ENCODE measurements around the gene STK24. TPM values are rescaled to one million over a fixed set of nuclear protein-coding genes. Genes with fewer than 3 reads are reported as not detected.

STK24 gene
- polyA plus RNA-seq, 2 of the 4 experiments (the other 2 are of a cell fraction) = 46.1 to 55.6 TPM

DNA sequence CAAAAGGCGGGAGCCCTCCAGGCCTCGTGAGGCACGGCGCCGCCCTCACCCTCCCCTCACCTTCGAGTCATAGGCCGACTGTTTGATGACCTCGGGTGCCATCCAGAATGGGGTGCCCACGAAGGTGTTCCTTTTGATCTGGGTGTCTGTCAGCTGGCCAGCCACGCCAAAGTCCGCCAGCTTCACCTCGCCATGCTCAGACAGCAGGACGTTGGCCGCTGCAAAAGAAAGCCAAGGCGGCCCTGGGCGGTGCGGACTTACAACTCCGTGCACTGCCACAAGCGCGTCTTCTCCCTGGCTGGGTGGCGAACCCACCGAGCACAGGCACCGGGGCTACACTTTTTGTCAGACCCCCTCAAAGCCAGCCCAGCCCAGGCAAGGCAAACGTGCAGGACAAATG, 102.1 kb downstream of the STK24 start:
- no peak overlapping the region for H3K27ac ChIP-seq
- H3K4me1 ChIP-seq = peaks cover 10% of the 10 kb centered on the region; the same call in 2 of the 3 replicates
- TF ChIP-seq POLR2AphosphoS2 (conservative IDR thresholded peaks at IDR 0.05; ENCODE audit: low read length) = no peak
- TF ChIP-seq GATA3 (IDR thresholded peaks at IDR 0.05; ENCODE audit: borderline replicate concordance) = no peak
- TF ChIP-seq, protein P1, sequence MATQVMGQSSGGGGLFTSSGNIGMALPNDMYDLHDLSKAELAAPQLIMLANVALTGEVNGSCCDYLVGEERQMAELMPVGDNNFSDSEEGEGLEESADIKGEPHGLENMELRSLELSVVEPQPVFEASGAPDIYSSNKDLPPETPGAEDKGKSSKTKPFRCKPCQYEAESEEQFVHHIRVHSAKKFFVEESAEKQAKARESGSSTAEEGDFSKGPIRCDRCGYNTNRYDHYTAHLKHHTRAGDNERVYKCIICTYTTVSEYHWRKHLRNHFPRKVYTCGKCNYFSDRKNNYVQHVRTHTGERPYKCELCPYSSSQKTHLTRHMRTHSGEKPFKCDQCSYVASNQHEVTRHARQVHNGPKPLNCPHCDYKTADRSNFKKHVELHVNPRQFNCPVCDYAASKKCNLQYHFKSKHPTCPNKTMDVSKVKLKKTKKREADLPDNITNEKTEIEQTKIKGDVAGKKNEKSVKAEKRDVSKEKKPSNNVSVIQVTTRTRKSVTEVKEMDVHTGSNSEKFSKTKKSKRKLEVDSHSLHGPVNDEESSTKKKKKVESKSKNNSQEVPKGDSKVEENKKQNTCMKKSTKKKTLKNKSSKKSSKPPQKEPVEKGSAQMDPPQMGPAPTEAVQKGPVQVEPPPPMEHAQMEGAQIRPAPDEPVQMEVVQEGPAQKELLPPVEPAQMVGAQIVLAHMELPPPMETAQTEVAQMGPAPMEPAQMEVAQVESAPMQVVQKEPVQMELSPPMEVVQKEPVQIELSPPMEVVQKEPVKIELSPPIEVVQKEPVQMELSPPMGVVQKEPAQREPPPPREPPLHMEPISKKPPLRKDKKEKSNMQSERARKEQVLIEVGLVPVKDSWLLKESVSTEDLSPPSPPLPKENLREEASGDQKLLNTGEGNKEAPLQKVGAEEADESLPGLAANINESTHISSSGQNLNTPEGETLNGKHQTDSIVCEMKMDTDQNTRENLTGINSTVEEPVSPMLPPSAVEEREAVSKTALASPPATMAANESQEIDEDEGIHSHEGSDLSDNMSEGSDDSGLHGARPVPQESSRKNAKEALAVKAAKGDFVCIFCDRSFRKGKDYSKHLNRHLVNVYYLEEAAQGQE (IDR thresholded peaks at IDR 0.05) = no peak
- no peak for TF ChIP-seq EHF (CRISPR knock-in tag; IDR thresholded peaks at IDR 0.05)
- no peak for ATAC-seq
- no peak overlapping the region for H3K4me3 ChIP-seq
- 85% methylated on average over 21 of the region's 24 CpGs for WGBS (ENCODE audit: missing lambda C conversion rate)
- no peak for FAIRE-seq
- no peaks in the 10 kb centered on the region for H3K9me3 ChIP-seq
- H3K4me2 ChIP-seq = no peak overlapping the region
- DNase-seq (ENCODE audit: low read depth in 1 of 2, low spot score in 1 of 2) = no peak
- ChIA-PET POLR2A (no interaction called here), CTCF (interaction anchor here (1.5 kb wide), 1 partner anchor 29 kb away, joined by 6 read pairs; no protein-coding TSS in a partner anchor)

- DNase-seq (ENCODE audit: low read depth in 1 of 2, low spot score in 1 of 2) (no peak), FAIRE-seq (no peak), ATAC-seq (no peak)
- no peak overlapping the region for H3K4me3 ChIP-seq
- ChIA-PET CTCF (interaction anchor here (1.5 kb wide), 1 partner anchor 29 kb away, joined by 6 read pairs; no protein-coding TSS in a partner anchor), POLR2A (no interaction called here)
- H3K4me2 ChIP-seq = no peak overlapping the region
- 96% methylated on average over 7 of the region's 10 CpGs for WGBS (ENCODE audit: missing lambda C conversion rate)
- H3K27ac ChIP-seq = no peak overlapping the region
- no peaks in the 10 kb centered on the region for H3K9me3 ChIP-seq
- TF ChIP-seq CHD2 (IDR thresholded peaks at IDR 0.05; ENCODE audit: low read length, partially characterized antibody) = no peak
- no peak for TF ChIP-seq EHMT2 (IDR thresholded peaks at IDR 0.05; ENCODE audit: low read depth)
- no peak for TF ChIP-seq HOXB5 (CRISPR knock-in tag; IDR thresholded peaks at IDR 0.05)
- no peak for TF ChIP-seq POLR2AphosphoS2 (conservative IDR thresholded peaks at IDR 0.05; ENCODE audit: low read length)
- no peak for TF ChIP-seq ZNF302 (CRISPR knock-in tag; IDR thresholded peaks at IDR 0.05)
- no peak for TF ChIP-seq FOSL2 (IDR thresholded peaks at IDR 0.05)
- no peak for TF ChIP-seq FOSL2 (CRISPR knock-in tag; IDR thresholded peaks at IDR 0.05)
- TF ChIP-seq CBX2 (IDR thresholded peaks at IDR 0.05; ENCODE audit: borderline replicate concordance, low read depth) = no peak
- no peak for TF ChIP-seq USF2 (IDR thresholded peaks at IDR 0.05)
- no peak for TF ChIP-seq SMC3 (IDR thresholded peaks at IDR 0.05)
- no peak for TF ChIP-seq MAFK (IDR thresholded peaks at IDR 0.05; ENCODE audit: partially characterized antibody)
- no peak for TF ChIP-seq FOXS1 (CRISPR knock-in tag; IDR thresholded peaks at IDR 0.05)
- TF ChIP-seq HDAC2 (IDR thresholded peaks at IDR 0.05) = no peak
- no peak for TF ChIP-seq MAX (IDR thresholded peaks at IDR 0.05)
- H3K4me1 ChIP-seq = peaks cover 10% of the 10 kb centered on the region; the same call in 2 of the 3 replicates
Measured at GRCh38 chr13:98474292-98474691, 102.6 kb downstream of the STK24 start.

DNA sequence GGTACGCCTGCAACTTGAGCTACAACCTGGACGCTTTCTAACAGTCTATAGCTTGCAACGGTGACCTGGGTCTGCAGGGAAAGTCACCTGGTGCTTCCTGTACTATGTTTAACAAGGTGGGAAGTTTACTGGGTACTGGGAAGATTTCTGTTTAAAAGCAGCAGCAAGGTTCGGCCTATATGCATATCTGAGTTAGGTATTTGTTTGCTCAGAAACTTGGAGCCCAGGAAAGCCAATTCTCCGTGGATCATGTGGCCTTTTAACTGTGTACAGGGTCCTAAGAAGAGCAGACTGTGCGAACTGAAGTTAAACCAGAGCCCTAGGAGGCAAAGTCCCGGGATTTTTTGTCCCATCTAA, 103.1 kb downstream of the STK24 start:
- no peak for FAIRE-seq

More for the DNA sequence above, 103.1 kb downstream of the STK24 start:
- ChIA-PET POLR2A (no interaction called here), CTCF (interaction anchor here (1.8 kb wide), 1 partner anchor 28 kb away, joined by 6 read pairs; no protein-coding TSS in a partner anchor)
- Histone ChIP-seq H3K4me1 (peaks cover 10% of the 10 kb centered on the region; the same call in 2 of the 3 replicates), H3K4me3 (no peak overlapping the region), H3K4me2 (no peak overlapping the region), H3K9me3 (no peaks in the 10 kb centered on the region), H3K27ac (no peak overlapping the region; a peak in 1 of 6 replicates)
- ATAC-seq (no peak), DNase-seq (ENCODE audit: low read depth in 1 of 2, low spot score in 1 of 2) (no peak)
- WGBS (ENCODE audit: missing lambda C conversion rate) = 84% methylated on average over 6 of the region's 7 CpGs
- TF ChIP-seq, protein P2, sequence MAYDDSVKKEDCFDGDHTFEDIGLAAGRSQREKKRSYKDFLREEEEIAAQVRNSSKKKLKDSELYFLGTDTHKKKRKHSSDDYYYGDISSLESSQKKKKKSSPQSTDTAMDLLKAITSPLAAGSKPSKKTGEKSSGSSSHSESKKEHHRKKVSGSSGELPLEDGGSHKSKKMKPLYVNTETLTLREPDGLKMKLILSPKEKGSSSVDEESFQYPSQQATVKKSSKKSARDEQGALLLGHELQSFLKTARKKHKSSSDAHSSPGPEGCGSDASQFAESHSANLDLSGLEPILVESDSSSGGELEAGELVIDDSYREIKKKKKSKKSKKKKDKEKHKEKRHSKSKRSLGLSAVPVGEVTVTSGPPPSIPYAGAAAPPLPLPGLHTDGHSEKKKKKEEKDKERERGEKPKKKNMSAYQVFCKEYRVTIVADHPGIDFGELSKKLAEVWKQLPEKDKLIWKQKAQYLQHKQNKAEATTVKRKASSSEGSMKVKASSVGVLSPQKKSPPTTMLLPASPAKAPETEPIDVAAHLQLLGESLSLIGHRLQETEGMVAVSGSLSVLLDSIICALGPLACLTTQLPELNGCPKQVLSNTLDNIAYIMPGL (CRISPR knock-in tag; IDR thresholded peaks at IDR 0.05; ENCODE audit: borderline replicate concordance) = no peak
- TF ChIP-seq EHMT2 (IDR thresholded peaks at IDR 0.05; ENCODE audit: low read depth) = no peak

All from A549 (cell line).